Stimulated activated CD4-positive, alpha-beta T cell treated with anti-CD3 and anti-CD28 coated beads, Interleukin-2, amount 100 ng/mL, for 48 hours (primary cell): ENCODE measurements around the gene DMBX1.

Experiments
- DNase-seq, 2 donors: peaks; one replicate each; pipeline ENCODE4 v3.0.0-alpha.2; 2020

DMBX1 gene

GRCh38 chr1:46526691-46527291, 37.2 kb downstream of the DMBX1 start:
- DNase-seq: no peak

DNA sequence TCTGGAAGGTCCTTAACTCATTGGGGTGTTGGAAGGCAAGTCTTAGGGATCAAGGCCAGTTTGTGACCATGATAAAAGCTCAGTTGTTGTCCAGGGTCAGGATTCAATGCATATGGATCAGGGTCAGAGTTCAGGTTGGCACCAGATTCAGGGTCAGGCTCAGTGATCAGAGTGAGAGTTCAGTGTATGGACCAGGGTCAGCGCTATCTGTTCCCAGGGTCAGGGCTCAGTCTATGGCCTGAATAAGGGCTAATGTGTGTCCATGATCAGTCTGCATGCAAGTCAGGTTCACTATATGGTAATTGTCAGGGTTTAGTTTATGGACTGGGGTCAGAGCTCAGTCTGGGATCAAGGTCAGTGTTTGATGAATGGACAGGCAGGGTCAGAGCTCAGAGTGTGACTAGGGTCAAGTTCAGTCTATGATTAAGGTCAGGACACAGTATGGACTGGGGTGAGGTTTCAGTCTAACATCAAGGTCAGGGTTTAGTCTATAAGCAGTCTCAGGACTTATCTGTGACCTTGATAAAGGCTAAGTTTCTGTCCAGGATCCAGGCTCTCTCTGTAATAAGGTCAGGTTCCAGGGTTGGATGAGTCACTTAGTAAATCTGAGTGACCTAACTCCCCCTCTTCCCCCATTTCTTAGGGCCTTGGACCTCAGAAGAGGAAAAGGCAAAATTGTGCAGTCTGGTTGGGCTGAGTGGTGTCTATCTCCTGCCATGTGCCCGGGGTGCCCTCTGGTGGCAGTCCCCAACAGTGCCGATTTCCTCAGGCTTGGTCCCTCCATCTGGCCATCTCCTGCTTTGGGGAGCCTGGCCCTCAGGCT, 38.0 kb downstream of the DMBX1 start:
- DNase-seq: peak; percentile 79 to 80

DNA sequence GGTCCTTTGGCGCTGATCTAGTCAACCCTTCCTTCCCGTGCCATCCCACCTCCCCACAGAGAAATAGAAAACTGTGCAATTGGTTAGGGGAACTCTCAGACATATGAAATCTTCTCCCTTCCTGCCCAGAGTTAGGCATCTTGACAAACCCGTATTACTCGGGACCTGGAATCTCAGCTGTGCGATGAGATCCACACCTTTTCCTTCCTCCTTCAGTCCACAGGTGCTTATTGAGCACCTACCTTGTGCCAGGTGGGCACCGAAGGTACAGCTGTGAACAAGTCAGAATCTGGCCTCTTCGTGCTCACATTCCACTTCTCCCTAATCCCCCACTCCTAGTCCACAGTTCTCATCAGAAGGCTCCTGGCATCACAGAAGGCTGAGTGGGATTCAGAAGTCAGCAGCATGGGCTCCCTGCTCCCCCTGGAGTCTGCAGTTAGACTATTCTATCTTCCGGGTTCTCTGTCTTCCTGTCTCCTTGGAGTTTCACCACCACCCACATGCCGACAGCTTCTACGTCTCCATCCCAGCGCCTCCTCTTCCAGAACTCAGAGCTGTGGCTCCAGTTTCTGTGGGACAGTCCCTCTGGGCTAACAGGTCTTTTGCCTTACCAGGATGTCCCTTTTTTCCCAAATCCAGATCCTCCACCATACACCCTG, 38.8 kb downstream of the DMBX1 start:
- no peak for DNase-seq

DNA sequence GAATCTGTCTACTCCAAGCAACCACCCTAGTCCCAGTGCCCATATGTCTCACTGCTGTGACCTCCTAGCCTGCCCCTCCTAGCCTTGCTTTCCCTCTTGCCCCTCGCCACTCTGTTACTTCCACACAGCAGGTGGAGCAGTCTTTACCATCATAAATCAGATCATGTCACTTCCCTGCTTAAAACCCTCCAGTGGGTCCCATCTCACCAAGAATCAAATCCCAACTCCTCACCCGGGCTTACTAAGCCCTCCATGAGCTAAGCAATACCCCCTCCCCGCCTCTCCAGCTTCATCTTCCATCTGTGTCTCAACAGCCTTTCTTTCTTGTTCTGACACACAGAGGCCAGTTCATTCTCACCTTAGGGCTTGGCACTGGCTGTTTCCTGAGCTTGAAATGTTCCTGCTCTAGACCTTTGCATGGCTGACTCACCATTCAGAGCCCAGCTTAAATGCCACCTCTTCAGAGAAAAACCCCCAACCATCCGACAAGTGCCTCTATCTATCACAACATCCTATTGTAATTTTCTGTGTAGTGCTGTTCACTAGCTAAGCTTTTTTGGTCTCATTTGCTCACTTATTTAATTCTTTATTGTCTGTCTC, 39.5 kb downstream of the DMBX1 start:
- DNase-seq: no peak

DNA sequence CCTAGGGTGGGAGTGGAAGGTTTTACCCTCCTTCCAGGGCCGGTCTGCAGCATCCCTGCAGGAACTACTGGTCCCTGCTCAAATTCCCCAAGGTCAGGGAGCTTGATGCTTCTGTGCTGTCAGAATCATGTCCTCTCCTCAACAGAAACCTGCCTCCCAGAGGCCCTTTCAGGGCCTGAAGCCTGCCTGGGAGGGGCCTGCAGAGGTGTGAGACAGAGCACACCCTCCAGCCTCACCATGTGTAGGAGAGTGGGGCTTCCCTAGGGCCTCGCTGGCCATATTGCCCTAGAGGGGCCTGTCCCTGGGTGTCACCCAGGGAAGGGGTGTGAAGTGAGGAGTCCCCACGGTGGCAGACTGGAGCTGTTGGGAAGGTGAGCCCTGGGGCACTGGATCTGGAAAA, 40.7 kb downstream of the DMBX1 start:
- DNase-seq: no peak

GRCh38 chr1:46530791-46531409, 41.3 kb downstream of the DMBX1 start:
- no peak for DNase-seq

DNA sequence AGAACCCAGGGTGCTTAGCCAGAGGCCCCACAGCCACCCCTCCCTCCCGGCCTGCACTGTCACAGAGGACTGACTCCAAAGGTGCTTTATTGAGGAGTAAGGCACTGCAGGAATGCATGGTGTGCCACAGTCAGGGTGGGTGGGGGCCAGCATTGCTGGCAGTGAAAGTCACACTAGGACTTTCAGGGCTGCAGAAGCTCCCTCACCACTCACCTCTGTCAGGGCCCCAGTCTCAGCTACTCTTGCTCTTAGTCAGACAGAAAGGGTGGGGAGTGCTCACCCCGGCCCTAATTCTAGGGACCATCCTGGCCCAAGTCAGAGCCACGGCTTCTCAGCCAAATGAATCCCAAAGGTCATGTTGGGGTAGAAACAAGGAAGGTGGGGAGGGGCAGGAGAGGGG, 42.5 kb downstream of the DMBX1 start:
- no peak for DNase-seq

DNA sequence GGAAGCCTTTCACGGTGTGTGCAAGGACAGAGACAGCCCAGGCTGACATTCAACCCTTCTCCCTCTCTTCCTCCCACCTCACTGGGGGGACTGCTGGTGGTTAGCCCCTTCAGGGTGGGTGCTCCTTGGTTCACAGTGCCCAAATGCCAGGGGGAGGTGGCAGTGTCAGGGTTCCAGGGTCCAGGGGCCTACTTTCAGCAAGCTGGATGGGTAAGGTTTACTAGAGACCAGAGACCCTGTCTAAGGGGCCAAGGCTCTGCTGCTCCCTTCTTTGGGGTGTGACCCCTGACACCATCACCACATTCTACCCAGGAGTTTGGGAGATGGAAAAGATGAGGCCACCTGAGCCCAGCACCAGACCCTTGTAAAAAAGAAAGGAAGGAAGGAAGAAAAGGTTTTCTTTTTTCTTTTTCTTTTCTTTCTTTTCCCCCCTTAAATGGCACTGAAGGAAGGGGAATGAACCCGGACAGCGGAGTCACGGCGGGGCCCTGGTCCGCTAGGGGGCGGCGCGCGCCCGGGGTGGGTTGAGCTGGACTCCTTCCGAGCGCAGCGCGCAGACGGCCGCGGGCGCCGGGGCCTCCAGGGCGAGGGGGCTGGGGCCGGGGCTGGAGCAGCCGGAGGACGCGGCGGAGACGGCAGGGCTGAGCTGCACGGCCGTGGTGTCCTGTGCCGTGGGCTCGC, 43.0 kb downstream of the DMBX1 start:
- peak; percentile 64 to 73 for DNase-seq

DNA sequence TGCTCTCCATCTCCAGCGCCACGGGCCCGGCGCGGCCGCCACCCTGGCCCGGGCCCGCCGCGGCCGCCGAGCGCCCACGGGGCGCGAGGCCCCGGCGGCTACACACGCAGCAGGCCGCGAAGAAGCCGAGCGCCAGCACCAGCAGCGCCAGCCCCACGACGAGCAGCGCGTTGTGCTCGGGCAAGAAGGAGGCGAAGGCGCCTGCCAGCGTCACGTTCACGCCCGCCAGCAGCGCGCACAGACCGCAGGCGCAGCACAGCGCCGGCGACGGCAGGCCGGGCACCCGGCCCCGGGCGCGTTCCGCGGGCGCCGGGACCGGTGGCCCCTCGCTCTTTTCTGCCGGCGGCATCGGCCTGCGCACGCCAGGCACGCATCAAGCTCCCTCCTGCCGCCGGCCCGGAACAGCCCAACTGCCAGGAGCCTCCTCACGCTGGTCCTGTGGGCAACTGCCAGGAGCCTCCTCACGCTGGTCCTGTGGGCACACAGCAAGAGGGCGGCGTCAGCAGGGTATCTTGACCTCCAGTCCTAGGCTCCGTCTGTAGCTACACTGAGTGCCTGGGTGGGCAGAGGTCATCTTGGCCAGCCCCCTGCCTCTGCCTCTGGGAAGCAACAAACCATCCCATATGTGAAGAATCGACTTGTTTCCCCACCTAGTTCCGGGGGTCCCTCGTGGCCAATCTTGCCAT, 43.7 kb downstream of the DMBX1 start:
- peak in 1 of 2 donors; percentile 39 for DNase-seq

GRCh38 chr1:46535063-46535462, 45.4 kb downstream of the DMBX1 start:
- no peak for DNase-seq

DNA sequence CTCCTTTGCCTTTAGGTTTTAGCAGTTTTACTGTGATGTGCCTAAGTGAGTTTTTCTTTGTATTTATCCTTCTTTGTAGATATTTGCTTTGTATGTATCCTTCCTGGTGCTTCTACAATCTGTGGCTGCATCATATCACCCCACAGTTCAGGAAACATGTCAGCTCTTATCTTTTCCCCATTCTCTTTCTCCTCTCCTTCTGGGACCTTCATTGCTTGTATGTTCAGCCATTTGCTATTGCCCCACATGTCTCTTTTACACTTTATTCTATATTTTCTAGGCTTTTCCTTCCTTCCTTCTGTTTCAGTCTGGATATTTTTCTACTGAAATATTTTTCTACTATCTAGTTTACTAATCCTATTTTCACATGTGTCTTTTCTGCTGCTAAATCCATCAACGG, 46.9 kb downstream of the DMBX1 start:
- no peak for DNase-seq

DNA sequence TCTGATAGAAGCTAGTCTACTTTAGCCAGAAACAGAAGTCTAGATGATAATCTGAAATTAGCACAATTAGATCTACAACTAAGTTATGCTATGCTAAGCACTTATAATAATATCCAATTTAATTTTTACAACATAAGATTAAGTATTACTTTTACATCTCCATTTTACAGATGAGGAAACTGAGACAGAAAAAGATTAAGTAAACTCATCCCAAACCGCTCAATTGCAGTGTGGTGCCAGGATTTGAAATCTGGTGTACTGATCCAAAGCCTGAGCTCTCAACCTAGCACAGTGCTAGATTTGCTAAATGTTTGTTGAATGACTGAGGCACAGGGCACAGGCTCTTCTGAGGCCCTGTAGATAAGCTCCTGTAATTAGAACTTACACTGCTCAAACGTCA, 48.0 kb downstream of the DMBX1 start:
- no peak for DNase-seq

- DNase-seq: no peak
Observed at GRCh38 chr1:46538147-46538546, 48.5 kb downstream of the DMBX1 start.
